GM19023 (cell line): ENCODE data around the gene AGPAT1.
"Not testable (repeated sequence)": the region's sequence is repeated elsewhere in the genome, so short reads cannot be mapped to it uniquely, and the experiment has no call there.

Experiments used
- ATAC-seq: cut with Tn5 transposase; IDR thresholded peaks from one replicate; pipeline ENCODE4 v1.9.1; 2021; ENCODE audit warnings: mild to moderate bottlenecking, moderate library complexity; ENCODE audit not compliant: unreplicated experiment

AGPAT1 gene

GRCh38 chr6:32200711-32201475 lies 25.0 kb upstream of the AGPAT1 start:
- no peak for ATAC-seq

GRCh38 chr6:32198866-32199265 lies 23.0 kb upstream of the AGPAT1 start:
- ATAC-seq: no peak

DNA sequence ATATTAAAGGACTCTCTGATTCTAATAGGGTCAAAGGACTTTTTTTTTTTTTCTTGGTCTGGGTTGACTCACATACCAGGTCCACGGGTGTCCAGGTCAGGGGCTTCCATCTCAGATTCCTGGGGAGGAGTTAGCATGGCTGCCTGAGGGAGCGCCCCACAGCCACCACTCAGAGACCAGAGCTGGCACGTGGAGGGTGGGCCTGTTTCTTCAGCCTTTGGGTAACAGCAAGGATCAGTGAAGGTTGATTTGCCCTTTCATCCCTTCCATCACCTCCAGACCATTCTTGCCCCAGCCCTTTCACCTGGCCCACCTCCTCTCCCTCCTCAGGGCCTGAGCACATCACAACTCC lies 22.4 kb upstream of the AGPAT1 start:
- no peak for ATAC-seq

- no peak for ATAC-seq
These were observed 21.1 kb upstream of the AGPAT1 start for GRCh38 chr6:32196682-32197616.

DNA sequence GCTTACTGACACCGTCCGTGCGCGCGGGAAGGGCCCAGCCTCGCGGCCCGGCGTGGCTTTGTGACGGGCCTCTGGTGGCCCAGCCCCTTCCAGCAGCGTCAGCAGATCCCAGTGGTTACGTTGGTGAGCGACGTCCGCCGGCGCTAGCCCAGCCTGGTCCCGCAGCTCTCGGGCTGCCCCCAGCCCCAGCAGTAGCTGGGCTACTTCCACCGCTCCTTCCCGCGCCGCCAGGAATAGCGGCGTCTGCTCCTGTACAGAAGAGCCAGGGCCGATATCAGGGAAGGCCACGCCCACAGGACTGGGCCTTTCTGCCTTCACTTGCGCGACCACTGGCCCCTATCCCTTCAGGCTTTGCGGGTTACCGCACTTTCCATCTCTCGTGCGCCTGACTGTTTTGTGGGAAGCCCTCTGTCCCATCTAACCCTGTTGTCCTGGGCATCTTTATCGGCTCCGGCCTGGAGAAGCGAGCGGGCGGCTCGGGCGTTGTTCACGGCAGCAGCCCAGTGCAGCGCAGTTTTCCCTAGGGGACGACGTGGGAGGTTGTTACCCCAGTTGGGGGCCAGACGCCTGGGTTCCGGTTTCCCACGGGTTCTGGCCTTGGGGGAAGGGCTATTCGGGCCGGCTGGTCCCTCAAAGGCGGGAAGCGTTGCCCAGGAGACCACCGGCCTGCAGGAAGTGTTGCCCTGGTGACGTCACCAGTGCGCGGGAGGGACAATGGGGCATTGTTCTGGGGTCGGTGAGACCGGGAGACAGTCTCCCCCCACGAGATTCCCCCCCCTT lies 20.2 kb upstream of the AGPAT1 start:
- peak; percentile 76 for ATAC-seq

- ATAC-seq: peak; percentile 78
These were observed 19.7 kb upstream of the AGPAT1 start for GRCh38 chr6:32195652-32195901.

GRCh38 chr6:32194825-32195651 lies 19.2 kb upstream of the AGPAT1 start:
- no peak for ATAC-seq

DNA sequence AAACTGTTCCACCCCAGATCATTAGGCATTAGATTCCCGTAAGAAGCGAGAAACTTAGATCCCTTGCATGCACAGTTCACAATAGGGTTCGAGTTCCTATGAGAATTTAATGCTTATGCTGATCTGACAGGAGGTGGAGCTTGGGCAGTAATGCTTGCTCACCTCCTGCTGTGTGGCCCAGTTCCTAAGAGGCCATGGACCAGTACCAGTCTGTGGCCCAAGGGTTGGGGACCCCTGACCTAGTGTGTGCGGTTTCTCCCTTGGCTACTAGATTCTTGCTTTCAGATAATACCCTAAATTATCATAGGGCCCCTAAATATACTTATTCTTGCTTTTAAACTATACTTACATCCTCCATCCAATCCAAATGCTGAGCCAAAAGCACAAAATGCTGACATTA lies 18.5 kb upstream of the AGPAT1 start:
- ATAC-seq: no peak

GRCh38 chr6:32193096-32193495 lies 17.2 kb upstream of the AGPAT1 start:
- not testable (repeated sequence) for ATAC-seq

DNA sequence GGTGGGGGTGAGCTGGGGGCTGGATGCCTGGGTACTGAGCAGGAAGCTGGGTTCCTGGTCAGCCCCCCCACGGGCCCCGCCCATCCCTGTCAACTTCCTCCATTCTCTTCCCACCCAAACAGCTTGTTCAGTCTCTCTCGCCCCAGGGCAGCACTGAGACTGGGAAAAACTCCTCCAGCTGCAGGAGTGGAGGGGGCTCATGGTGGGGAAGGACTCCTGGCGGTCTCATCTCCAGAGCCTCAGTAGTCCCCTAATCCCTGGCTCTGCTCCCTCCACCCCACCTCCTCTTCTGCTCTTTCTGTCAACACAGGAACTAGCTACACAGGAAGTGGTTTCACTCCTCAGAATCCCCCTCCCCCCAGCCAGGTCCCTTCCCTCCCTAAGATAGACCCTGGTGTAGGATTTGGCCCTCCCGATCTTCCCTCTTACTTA lies 16.7 kb upstream of the AGPAT1 start, which contains the start of gene GPSM3:
TSS of gene GPSM3 (minus strand) at position 36 of the 432 bp plus-strand sequence. CDS start 130 bp downstream, outside the sequence.
- no peak for ATAC-seq

DNA sequence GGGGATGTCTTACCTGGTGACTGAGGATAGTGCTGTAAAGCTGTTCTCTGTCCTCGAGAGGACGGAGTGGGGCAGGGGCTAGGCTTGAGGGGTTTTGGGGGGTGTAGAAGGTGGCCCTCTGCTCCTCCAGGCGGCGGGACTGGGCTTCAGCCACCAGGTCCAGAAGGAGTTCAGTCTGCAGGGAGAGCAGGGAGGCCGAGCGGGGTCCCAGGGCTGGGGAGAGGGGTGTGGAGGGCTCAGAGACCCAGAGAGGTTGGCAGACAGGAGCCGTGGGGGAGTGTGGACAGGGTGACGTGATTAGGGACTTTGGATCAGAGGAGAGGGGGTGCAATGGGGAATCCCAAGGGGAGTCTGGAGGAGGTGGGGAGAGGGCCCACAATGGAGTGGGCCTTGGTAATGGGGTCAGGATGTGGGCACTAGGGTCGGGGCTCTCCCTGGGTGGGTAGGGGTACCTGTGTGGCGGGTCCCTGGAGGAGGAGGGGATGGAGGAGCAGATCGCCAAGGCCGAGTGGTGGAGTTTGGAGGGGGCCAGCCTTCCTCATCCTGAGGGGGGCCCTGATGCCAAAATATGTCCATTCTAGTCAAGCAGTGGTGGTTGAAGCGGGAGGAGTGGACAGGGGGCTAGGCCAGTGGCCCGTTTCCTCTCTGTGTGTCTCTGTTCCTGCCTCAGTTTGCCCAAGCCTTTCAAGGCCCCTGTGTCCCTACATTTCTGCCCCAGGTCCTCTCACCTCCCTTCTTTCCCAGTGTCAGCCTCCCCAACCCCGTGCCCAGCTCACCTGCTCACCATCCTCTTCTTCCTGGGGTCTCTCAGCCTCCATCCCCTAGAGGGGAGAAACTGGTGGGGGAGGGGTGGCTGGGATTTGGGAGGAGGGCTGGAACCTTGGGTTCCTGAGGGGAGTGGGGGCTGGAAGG lies 16.1 kb upstream of the AGPAT1 start:
- no peak for ATAC-seq

DNA sequence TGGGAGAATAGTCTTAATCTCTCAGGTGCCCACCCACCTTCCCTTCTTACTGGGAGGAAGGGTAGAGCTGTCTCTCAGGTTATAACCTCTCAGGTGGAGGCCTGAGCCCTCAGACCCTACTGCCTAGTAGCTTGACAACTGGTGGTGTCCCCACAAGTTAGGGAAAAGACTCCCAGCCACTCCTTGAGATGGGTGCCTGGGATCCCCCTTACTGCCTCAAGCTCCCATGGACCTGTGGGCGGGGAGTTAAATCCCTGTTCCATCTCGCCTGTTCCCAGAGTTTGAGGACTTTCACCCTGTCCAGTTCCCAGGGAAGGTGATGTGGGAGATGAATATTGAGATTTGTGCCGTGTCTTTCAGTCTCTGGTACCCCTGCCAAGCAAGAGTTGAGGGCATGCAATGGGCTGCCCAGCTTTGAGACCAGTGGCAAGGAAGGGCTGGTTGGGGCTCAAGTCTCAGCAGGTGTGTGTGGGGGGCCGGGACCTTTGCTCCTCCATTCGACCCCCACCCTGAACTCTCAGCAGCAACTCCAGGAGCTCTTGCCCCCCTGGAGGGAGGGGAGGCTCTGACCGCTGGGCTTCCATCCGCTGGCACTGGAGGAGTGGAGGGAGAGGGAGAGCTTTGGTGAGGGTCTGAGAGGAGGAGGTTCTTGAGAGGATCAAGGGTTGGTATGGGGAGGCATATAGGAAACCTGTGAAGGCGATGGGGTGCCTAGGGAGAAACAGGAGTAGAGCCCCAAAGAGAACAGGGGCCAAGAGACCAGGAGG lies 15.2 kb upstream of the AGPAT1 start:
- no peak for ATAC-seq

GRCh38 chr6:32190054-32190851 lies 14.4 kb upstream of the AGPAT1 start, which contains the start of gene PBX2:
Gene PBX2, minus strand, starts transcription at chr6:32190202. Its CDS starts 287 bp downstream, at chr6:32189915.
- peak; percentile 57 for ATAC-seq

DNA sequence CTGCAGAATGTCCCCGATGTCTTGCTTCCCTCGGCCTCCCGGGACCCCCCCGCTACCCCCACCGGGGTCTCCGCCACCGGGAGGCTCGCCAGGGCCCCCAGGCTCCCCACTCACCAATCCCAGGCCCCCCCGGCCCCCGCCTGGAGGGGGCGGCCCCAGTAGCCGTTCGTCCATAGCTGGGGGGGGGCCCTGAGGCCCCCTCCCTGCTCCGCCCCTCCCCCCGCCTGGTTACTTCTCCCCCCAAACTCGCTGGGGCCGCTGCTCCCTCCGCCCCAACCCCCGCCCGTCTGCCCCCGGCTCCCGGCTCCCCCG lies 13.8 kb upstream of the AGPAT1 start:
- ATAC-seq: no peak

- no peak for ATAC-seq
These were observed 13.3 kb upstream of the AGPAT1 start for GRCh38 chr6:32189069-32189741.

DNA sequence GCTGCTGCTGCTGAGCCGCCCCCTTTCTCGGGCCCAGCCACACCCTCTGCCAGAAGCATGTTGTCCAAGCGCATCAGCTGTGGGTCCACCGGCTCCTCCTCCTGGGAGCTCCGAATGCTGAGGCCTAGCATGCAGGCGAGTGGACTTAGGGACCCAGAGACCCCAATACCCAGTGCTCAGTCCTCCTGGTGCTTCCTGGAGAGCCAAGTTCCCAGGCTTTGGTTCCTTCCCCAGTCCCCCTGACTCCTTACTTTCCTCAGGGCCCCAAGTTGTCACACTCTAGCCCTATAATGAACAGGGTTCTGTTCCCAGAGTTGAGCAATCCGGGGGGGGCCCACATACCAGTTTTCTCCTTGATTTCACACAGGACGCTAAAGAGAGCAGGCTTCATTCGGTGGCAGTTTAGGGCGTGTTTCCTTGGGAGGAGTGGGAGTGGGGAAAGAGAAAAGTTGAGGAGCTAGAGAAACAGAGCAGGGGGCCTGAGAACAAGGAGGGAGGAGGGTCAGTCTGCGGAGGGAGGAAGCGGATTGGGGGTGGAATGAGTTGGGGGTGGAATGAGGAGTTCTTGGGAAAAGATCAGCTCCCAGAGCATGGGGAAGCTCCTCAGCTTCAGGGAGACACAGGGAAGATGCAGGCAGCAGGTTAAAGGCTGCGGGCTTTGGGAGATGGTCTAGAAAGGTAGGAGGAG lies 12.6 kb upstream of the AGPAT1 start:
- no peak for ATAC-seq
